CMK (cell line): ENCODE results near the gene INPP4B.

ENCODE experiments used
- DNase-seq: peaks from one replicate; pipeline ENCODE4 v3.0.0-alpha.2; 2010; ENCODE audit warnings: low read depth

Gene INPP4B

GRCh38 chr4:142348613-142349021 is 497.5 kb downstream of the INPP4B start:
- no peak for DNase-seq

- no peak for DNase-seq
These were observed 498.9 kb downstream of the INPP4B start for GRCh38 chr4:142347241-142347640.

GRCh38 chr4:142345924-142346323 is 500.2 kb downstream of the INPP4B start:
- DNase-seq = no peak

GRCh38 chr4:142341268-142341667 is 504.8 kb downstream of the INPP4B start:
- DNase-seq = no peak

GRCh38 chr4:142339053-142339452 is 507.0 kb downstream of the INPP4B start:
- DNase-seq = no peak

GRCh38 chr4:142336251-142336934 is 509.7 kb downstream of the INPP4B start:
- no peak for DNase-seq

DNA sequence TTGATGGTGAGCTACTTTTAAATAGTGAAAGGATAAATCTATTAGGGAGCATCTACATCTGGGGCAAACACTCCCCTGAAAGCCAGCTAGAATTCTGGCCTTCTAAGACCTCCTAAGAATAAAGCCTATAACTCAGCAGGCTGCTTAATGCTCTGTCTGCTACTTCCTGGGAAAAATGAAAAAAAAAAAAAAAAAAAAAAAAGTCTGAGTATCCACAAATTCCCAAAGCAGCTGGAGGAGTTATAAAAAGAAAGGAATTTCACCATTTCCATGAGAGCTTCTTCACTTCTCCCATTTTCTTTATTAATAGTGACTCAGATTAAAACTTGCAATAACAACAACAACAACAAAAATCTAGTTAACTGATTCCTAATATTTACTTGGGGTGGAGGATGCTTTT is 511.2 kb downstream of the INPP4B start:
- no peak for DNase-seq

DNA sequence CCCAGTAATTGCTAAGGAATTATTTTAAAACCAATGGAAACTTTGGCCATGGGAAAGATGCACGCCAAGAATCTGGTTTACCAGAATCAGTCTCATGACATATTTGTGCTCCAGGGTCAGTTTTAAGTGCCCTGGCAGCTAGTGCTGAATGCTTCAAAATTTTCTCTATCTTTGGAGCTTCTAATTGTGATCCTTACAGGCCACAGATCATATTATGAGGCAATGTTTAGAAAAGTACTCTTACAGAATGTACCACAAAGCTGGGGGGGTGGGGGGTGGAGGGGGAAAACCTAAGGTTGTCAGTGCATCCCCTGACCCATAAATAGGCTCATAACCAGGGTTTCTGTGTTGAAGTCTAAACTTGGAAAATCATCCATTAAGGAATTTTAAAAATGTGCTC is 514.5 kb downstream of the INPP4B start:
- DNase-seq = no peak

DNA sequence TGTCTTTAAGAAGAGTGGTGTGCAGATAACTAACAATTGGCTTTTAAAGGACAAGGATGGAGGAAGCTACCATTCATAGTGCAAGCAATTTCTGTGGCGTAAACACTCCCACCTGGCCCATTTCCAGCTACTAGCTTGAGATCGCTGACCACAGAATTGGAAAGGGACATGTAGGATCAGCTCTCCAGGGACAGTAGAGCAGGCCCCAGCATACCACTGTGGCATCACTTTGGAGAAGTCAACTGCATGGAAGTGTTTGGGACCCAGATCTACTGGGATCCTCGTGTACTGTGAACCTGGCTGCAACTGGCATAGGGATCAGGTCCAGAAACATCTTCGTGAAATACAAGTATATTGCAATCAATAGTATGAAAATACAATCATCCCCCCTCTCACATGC is 515.0 kb downstream of the INPP4B start:
- no peak for DNase-seq

DNA sequence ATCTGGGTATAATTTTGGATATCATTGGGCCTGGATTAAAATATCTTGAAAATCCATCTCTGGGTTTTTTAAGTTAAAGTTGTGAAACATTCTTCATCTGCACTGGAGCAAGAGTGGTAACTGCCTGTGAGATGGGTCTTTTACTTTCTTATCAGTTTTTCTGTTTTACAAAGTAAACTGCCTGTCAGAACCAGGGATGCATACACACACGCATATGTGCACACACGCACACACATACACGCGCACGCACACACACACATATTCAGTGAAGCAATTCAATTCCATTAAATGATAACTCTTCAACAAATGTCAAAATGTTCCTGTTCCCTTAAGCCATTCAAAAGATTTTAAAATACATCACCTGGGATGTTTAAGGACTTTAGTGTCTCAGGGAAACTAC is 515.8 kb downstream of the INPP4B start:
- no peak for DNase-seq

GRCh38 chr4:142329313-142329712 is 516.8 kb downstream of the INPP4B start:
- no peak for DNase-seq

GRCh38 chr4:142326181-142326580 is 519.9 kb downstream of the INPP4B start:
- no peak for DNase-seq

DNA sequence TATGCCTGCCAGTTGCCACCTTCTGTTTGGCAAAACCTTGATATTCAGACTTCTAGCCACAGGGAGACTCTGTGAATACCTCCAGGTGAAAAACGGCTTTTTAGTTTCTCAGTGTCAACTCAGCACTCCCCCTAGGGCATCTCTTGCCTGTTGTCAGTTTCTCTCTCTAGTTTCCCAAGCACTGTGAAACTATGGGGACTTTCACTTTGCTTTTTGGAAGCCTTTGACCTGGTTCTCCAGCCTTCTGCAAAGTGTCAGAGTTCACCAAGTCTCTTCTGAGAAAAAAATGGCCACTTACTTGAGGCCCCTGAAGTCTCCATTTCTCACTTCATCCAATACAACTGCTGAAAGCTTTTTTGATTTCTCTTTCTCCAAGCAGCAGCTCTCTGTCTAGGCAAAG is 521.5 kb downstream of the INPP4B start:
- DNase-seq = no peak

DNA sequence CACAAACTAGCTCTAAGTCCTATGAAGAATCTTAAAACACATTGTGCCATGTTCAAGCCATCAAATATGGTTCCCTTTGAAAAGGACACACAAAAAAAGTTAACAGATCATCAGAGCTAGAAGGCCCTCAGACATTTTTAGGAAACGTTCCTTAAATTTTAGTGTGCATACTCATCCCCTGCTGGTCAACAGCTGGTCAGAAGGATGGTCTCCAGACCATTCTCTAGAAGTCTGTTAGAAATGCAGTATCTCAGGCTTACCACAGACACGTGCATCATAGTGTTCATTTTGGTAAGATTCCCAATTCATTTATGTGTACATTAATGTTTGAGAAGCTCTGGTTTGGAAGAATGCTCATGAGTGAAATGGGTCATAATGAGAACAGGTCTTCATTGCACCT is 523.1 kb downstream of the INPP4B start:
- no peak for DNase-seq

DNA sequence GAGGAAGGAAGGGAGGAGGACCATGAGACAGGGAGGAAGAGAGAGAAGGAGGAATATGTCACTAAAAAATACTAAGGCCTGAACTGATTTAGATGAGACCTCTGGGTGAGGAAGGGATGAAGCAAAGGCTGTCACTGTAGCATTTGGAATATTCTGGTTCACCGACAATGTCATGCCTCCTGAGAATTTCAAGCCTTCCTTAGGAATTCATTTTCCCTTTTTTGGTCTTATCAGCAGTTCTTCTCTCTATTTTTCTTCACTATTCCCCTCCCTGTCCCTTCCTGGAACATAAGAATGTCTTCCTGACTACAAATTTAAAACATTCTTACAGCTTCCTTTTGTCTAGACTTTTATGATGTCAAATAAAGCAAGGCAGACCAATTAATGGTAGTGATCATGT is 527.8 kb downstream of the INPP4B start:
- DNase-seq = no peak

- DNase-seq = no peak
These were observed 529.2 kb downstream of the INPP4B start for GRCh38 chr4:142316913-142317312.

DNA sequence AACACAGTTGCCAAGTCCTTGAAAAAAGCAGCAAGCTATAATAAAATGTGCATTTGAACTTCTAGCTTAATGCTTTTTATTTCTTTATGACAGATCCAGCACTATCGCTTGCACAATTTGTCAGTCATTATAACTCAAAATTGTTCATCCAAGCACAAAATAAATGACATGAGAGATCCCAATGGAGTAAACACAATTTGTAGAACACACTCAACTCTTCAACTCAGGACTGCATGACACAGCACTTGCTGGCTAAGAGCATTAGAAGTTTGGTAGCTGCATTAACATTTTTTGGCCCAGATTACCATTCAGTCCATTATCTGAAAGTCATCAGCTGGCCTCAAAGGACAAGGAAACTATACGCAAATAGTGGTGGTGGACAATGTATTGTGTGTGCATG is 530.1 kb downstream of the INPP4B start:
- DNase-seq = no peak

GRCh38 chr4:142314686-142315085 is 531.4 kb downstream of the INPP4B start:
- no peak for DNase-seq

DNA sequence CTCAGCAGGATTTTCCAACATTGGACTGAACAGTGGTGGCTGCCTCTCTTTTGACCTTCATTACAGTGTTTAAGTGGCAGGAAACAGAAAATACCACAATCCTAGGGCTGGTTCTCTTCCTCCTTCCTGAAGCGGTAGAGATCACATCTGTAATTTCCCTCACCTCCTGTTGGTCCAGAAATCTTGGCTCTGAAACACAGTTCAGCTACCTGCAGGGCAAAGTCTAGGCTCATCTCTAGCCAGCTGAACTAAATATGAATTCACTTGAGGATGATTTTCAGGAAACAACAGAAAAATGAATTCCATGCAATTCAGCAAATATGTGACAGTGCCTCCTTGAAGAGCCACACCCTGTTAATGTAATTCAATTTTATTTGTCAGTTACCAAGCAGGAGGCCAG is 531.9 kb downstream of the INPP4B start:
- DNase-seq = no peak

DNA sequence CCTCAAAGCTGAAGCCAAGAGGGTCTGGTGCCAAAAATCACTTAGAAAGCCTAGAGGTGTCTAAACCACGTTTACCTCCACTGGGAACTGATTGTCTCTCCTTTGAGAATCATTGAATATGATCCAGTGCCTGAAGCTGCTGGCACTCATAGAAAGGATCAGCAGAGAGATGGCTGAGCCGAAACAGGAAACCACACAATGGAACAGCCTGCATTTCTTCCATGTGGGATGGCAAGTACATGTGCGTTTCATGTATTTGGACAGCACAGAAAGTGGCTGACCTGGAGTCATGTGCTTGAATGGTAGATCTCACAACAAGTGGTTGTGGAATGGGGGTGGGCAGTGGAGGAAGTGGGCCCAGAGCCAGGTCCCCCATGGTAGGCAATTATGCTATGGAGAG is 533.7 kb downstream of the INPP4B start:
- DNase-seq = no peak

- DNase-seq = no peak
These were observed 534.2 kb downstream of the INPP4B start for GRCh38 chr4:142311916-142312315.

DNA sequence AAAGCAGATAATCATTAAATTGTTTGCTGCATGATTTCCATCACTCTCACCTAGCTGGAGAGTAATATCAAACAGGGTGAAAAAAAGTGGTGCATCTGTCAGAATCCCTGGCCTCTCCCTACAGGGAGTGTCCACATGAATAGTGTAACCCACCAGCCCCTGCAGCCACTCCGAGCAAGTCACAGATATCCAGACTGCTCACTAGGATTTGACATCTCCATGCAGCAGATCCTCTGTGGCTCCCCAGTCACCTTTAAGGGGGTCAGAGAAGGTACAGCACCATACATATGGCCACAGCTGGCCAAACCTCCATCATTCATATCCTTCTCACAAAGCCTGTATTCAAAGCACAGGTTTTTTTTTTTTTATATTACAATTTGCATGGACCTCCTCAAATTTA is 536.3 kb downstream of the INPP4B start:
- no peak for DNase-seq

DNA sequence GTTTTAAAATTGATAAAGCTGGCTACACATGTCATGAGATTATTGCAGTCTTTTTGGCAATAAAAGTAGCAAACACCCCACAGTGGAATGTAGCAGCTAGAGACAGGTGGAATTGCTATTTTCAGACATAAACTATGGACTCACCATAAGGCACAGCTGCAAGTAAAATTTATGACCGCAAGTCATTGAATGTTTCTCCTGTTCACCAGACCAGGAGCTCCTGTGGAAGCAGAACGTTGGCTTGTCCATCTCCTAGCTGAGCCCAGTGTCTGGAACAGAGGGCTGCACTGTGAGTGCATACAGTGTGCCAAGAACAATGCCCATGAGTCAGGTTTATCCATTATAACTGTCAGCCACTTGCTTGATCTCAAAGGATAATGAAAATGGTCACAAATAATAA is 538.2 kb downstream of the INPP4B start:
- DNase-seq = no peak

DNA sequence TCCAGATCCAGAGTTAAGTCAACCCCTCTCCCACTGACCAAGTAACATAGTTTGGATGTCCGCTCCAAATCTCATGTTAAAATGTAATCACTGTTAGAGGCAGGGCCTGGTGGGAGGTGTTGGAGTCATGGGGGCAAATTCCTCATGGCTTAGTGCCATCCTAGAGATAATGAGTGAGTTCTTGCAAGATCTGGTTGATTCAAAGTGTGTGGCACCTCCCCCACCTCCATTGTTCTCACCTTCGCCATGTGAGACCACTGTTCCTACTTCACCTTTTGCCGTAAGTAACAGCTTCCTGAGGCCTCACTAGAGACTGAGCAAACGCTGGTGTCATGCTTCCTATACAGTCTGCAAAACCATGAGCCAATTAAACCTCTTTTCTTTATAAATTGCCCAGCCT is 548.8 kb downstream of the INPP4B start:
- DNase-seq = no peak

DNA sequence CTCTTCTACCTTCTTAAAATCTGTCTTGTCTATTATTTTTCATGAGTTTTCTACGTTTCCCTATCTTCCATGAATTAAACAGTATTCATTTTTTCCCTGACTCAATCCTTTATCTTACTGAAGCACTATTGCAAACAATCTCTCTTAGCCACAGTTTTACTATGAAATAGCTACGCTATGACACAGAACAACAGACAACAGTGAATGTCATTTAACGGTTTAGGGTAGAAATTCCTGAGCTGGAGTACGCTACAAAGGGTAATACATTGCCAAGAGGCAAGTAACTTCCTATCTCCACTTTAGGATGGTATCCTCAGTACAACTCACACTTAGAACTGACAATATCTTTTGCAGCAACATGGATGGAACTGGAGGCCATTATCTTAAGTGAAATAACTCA is 552.6 kb downstream of the INPP4B start:
- no peak for DNase-seq
